GM12801 (cell line): ENCODE data around the gene OTOF.

Experiments used
- CTCF ChIP-seq: IDR thresholded peaks from one replicate; pipeline ENCODE4 v1.5.1; 2011; ENCODE audit warnings: control low read depth; ENCODE audit not compliant: insufficient read length; ENCODE audit errors: extremely low read depth

The OTOF gene

GRCh38 chr2:26492749-26493515, 15.0 kb upstream of the OTOF start:
- TF ChIP-seq CTCF, result no peak

GRCh38 chr2:26491563-26492167, 13.7 kb upstream of the OTOF start:
- no peak for TF ChIP-seq CTCF

- no peak for TF ChIP-seq CTCF
These were observed 11.4 kb upstream of the OTOF start for GRCh38 chr2:26489213-26489850.

- TF ChIP-seq CTCF, result no peak
These were observed 10.7 kb upstream of the OTOF start for GRCh38 chr2:26488463-26489212.

GRCh38 chr2:26487192-26487591, 9.3 kb upstream of the OTOF start:
- TF ChIP-seq CTCF, result no peak

GRCh38 chr2:26486789-26487188, 8.9 kb upstream of the OTOF start:
- TF ChIP-seq CTCF, result no peak

- no peak for TF ChIP-seq CTCF
These were observed 7.9 kb upstream of the OTOF start for GRCh38 chr2:26485725-26486418.
